Putamen (tissue), 1 donor: ENCODE results near the gene ADAMTS3.

Source experiments
- DNase-seq: peaks from one replicate; pipeline ENCODE4 v3.0.0-alpha.2; 2016; ENCODE audit warnings: low spot score

ADAMTS3 gene

GRCh38 chr4:72405417-72405816 lies 163.6 kb downstream of the ADAMTS3 start:
- no peak for DNase-seq

- DNase-seq: no peak
Measured at GRCh38 chr4:72397314-72397713, 171.7 kb downstream of the ADAMTS3 start.

- no peak for DNase-seq
Measured at GRCh38 chr4:72394012-72394663, 174.9 kb downstream of the ADAMTS3 start.

- DNase-seq: no peak
Measured at GRCh38 chr4:72391281-72391680, 177.7 kb downstream of the ADAMTS3 start.

GRCh38 chr4:72390409-72390808 lies 178.6 kb downstream of the ADAMTS3 start:
- DNase-seq: no peak

GRCh38 chr4:72388521-72388920 lies 180.5 kb downstream of the ADAMTS3 start:
- DNase-seq: no peak

GRCh38 chr4:72387959-72388358 lies 181.1 kb downstream of the ADAMTS3 start:
- no peak for DNase-seq

- no peak for DNase-seq
Measured at GRCh38 chr4:72383439-72383838, 185.6 kb downstream of the ADAMTS3 start.

- no peak for DNase-seq
Measured at GRCh38 chr4:72378901-72379300, 190.1 kb downstream of the ADAMTS3 start.

- DNase-seq: no peak
Measured at GRCh38 chr4:72377491-72378194, 191.4 kb downstream of the ADAMTS3 start.

GRCh38 chr4:72376901-72377300 lies 192.1 kb downstream of the ADAMTS3 start:
- DNase-seq: no peak

- no peak for DNase-seq
Measured at GRCh38 chr4:72375073-72375736, 193.8 kb downstream of the ADAMTS3 start.

GRCh38 chr4:72374159-72374558 lies 194.9 kb downstream of the ADAMTS3 start:
- DNase-seq: no peak

GRCh38 chr4:72366601-72367000 lies 202.4 kb downstream of the ADAMTS3 start:
- no peak for DNase-seq

GRCh38 chr4:72365981-72366380 lies 203.0 kb downstream of the ADAMTS3 start:
- no peak for DNase-seq

GRCh38 chr4:72365016-72365415 lies 204.0 kb downstream of the ADAMTS3 start:
- no peak for DNase-seq

GRCh38 chr4:72360075-72360474 lies 208.9 kb downstream of the ADAMTS3 start:
- no peak for DNase-seq

GRCh38 chr4:72358483-72358882 lies 210.5 kb downstream of the ADAMTS3 start:
- no peak for DNase-seq

GRCh38 chr4:72357908-72358307 lies 211.1 kb downstream of the ADAMTS3 start:
- DNase-seq: no peak

- no peak for DNase-seq
Measured at GRCh38 chr4:72352711-72353110, 216.3 kb downstream of the ADAMTS3 start.

- DNase-seq: no peak
Measured at GRCh38 chr4:72351521-72351920, 217.5 kb downstream of the ADAMTS3 start.

GRCh38 chr4:72348701-72349100 lies 220.3 kb downstream of the ADAMTS3 start:
- DNase-seq: no peak

GRCh38 chr4:72344418-72344817 lies 224.6 kb downstream of the ADAMTS3 start:
- DNase-seq: no peak
